ENCODE results near the gene P4HB.

Gene P4HB

GRCh38 chr17:81859906-81860755, at the start of gene P4HB:
Gene P4HB (minus strand): TSS chr17:81860535. CDS start chr17:81860471, 64 bp downstream.
- no peak for DNase-seq (ENCODE audit: low spot score)

GRCh38 chr17:81909231-81909630, 48.9 kb upstream of the P4HB start:
- no peak for DNase-seq (ENCODE audit: low spot score)

- no peak for DNase-seq (ENCODE audit: low spot score)
Observed at GRCh38 chr17:81908793-81909192, 48.5 kb upstream of the P4HB start.

GRCh38 chr17:81907219-81908145, 47.1 kb upstream of the P4HB start:
- no peak for DNase-seq (ENCODE audit: low spot score)

- no peak for DNase-seq (ENCODE audit: low spot score)
Observed at GRCh38 chr17:81906476-81907218, 46.3 kb upstream of the P4HB start.

GRCh38 chr17:81905993-81906392, 45.7 kb upstream of the P4HB start:
- DNase-seq (ENCODE audit: low spot score), result no peak

GRCh38 chr17:81905424-81905875, 45.1 kb upstream of the P4HB start:
- no peak for DNase-seq (ENCODE audit: low spot score)

GRCh38 chr17:81904600-81905423, 44.5 kb upstream of the P4HB start:
- no peak for DNase-seq (ENCODE audit: low spot score)

- no peak for DNase-seq (ENCODE audit: low spot score)
Observed at GRCh38 chr17:81903896-81904599, 43.7 kb upstream of the P4HB start.

- DNase-seq (ENCODE audit: low spot score), result no peak
Observed at GRCh38 chr17:81903415-81903831, 43.1 kb upstream of the P4HB start.

- DNase-seq (ENCODE audit: low spot score), result no peak
Observed at GRCh38 chr17:81902653-81903414, 42.5 kb upstream of the P4HB start.

GRCh38 chr17:81902023-81902652, 41.8 kb upstream of the P4HB start, which contains the start of gene NPB:
Gene NPB (plus strand): TSS chr17:81902238. CDS start chr17:81902278, 40 bp downstream.
- DNase-seq (ENCODE audit: low spot score), result no peak

GRCh38 chr17:81901167-81902022, 41.1 kb upstream of the P4HB start:
- DNase-seq (ENCODE audit: low spot score), result no peak

- no peak for DNase-seq (ENCODE audit: low spot score)
Observed at GRCh38 chr17:81900181-81900820, 40.0 kb upstream of the P4HB start.

- DNase-seq (ENCODE audit: low spot score), result no peak
Observed at GRCh38 chr17:81899514-81900166, 39.3 kb upstream of the P4HB start.

- no peak for DNase-seq (ENCODE audit: low spot score)
Observed at GRCh38 chr17:81898885-81899284, 38.5 kb upstream of the P4HB start.

Measured in HuH-7 (cell line).